ENCODE results near the gene ATXN10. TPM values are rescaled to one million over a fixed set of nuclear protein-coding genes. Genes with fewer than 3 reads are reported as not detected.

The ATXN10 gene
- total RNA-seq, 2 experiments from 2014 or later = 43.8 to 48.0 TPM

DNA sequence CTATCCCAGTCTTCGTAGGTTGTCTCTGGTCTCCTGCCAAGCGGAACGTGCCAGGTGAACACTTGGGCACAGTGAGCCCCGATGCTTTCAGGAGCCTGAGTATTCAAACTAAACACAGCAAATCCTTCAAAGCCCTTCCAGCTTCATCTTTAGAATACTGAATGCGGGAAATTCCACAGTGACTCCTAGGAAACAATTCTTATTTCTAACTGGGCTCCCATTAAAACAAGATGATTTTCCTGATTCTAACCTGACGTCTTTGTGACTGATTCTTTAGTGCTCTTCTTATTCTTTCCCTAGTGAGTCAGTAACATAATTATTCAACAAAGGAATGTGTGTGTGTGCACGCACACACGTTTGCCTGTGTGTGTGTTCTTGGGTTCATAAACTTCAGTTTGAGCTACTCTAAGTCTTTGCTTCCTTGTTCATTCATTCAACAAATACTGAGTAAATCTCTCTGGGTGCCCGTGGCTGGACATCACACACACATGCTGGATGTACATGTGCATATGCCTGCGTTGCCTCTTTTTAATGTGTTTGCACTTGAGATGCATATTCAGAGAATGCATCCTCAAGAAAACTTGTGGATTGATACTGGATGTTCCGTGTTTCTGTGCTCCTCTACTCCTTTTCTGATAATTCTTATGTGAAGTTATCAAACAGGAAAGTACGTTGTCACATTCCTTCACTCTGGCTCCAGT is 170.8 kb downstream of the ATXN10 start:
- H3K4me1 Mint-ChIP-seq (ENCODE audit: low read depth) = no peaks in the 10 kb centered on the region
- no peak overlapping the region for H3K27ac Mint-ChIP-seq

GRCh38 chr22:45843031-45843430 is 171.4 kb downstream of the ATXN10 start:
- CTCF ChIA-PET = no interaction called here
- POLR2A ChIA-PET = no interaction called here

More for the DNA sequence above, 170.8 kb downstream of the ATXN10 start:
- CTCF ChIA-PET = no interaction called here
- DNase-seq (no peak), ATAC-seq (ENCODE audit: poor library complexity) (no peak)
- intact Hi-C loops (cut with DNase I, micrococcal nuclease) = no loop called here
- no peaks in the 10 kb centered on the region for H3K9me3 Mint-ChIP-seq
- Histone ChIP-seq H3K27me3 (ENCODE audit: control insufficient read depth in 1 of 2, insufficient read depth in 2 of 2, low read length in 2 of 2) (no peaks in the 10 kb centered on the region), H3K9me3 (ENCODE audit: control insufficient read depth in 1 of 2, insufficient read depth in 1 of 2, low read length in 2 of 2) (no peaks in the 10 kb centered on the region), H3K4me3 (ENCODE audit: low read length) (no peak overlapping the region), H3K36me3 (ENCODE audit: insufficient read depth, low read length) (peaks cover 54% of the 10 kb centered on the region), H3K27ac (ENCODE audit: low read depth in 1 of 2, low read length in 2 of 2) (no peak overlapping the region), H3K4me1 (ENCODE audit: insufficient read depth, low read length) (no peaks in the 10 kb centered on the region)
- POLR2A ChIA-PET = no interaction called here
- no peak overlapping the region for H3K4me3 Mint-ChIP-seq
- H3K36me3 Mint-ChIP-seq (ENCODE audit: low read depth) = peaks cover 84% of the 10 kb centered on the region
- H3K27me3 Mint-ChIP-seq = no peaks in the 10 kb centered on the region
- TF ChIP-seq, protein P1, sequence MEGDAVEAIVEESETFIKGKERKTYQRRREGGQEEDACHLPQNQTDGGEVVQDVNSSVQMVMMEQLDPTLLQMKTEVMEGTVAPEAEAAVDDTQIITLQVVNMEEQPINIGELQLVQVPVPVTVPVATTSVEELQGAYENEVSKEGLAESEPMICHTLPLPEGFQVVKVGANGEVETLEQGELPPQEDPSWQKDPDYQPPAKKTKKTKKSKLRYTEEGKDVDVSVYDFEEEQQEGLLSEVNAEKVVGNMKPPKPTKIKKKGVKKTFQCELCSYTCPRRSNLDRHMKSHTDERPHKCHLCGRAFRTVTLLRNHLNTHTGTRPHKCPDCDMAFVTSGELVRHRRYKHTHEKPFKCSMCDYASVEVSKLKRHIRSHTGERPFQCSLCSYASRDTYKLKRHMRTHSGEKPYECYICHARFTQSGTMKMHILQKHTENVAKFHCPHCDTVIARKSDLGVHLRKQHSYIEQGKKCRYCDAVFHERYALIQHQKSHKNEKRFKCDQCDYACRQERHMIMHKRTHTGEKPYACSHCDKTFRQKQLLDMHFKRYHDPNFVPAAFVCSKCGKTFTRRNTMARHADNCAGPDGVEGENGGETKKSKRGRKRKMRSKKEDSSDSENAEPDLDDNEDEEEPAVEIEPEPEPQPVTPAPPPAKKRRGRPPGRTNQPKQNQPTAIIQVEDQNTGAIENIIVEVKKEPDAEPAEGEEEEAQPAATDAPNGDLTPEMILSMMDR (IDR thresholded peaks at IDR 0.05) = no peak

DNA sequence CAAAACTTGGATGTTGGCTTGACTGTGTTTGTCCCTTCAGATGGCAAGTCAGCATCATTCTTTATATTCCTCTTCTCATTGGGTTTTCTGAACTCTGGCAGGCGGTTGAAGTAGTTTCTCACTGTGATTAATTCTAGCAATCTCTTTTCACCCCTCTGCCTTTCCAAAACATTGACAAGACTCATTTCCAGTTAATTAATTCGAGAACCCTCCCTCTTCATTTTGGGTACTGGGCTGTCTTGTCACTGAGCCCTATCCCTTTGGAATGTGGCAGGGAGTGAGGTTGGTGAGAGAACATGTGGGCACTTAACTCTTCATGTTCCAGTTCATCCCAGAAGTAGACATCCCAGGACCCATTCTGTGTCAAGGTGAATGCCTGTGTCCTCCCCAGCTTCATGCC is 172.4 kb downstream of the ATXN10 start:
- intact Hi-C loops (cut with DNase I, micrococcal nuclease) = no loop called here

More at GRCh38 chr22:45843031-45843430, 171.4 kb downstream of the ATXN10 start:
- Mint-ChIP-seq H3K4me3 (no peak overlapping the region), H3K9me3 (no peaks in the 10 kb centered on the region), H3K4me1 (ENCODE audit: low read depth) (no peaks in the 10 kb centered on the region), H3K27me3 (no peaks in the 10 kb centered on the region), H3K36me3 (ENCODE audit: low read depth) (peaks cover 89% of the 10 kb centered on the region), H3K27ac (no peak overlapping the region)
- no peak for DNase-seq
- peaks cover 59% of the 10 kb centered on the region for H3K36me3 ChIP-seq (ENCODE audit: insufficient read depth, low read length)
- no peak overlapping the region for H3K4me3 ChIP-seq (ENCODE audit: low read length)
- no peaks in the 10 kb centered on the region for H3K4me1 ChIP-seq (ENCODE audit: insufficient read depth, low read length)
- no peak for ATAC-seq (ENCODE audit: poor library complexity)
- intact Hi-C loops (cut with DNase I, micrococcal nuclease) = no loop called here
- no peaks in the 10 kb centered on the region for H3K9me3 ChIP-seq (ENCODE audit: control insufficient read depth in 1 of 2, insufficient read depth in 1 of 2, low read length in 2 of 2)
- TF ChIP-seq, protein P1 (IDR thresholded peaks at IDR 0.05) = no peak
- no peaks in the 10 kb centered on the region for H3K27me3 ChIP-seq (ENCODE audit: control insufficient read depth in 1 of 2, insufficient read depth in 2 of 2, low read length in 2 of 2)
- no peak overlapping the region for H3K27ac ChIP-seq (ENCODE audit: low read depth in 1 of 2, low read length in 2 of 2)

More for the DNA sequence above, 172.4 kb downstream of the ATXN10 start:
- no peak overlapping the region for H3K27ac ChIP-seq (ENCODE audit: low read depth in 1 of 2, low read length in 2 of 2)
- ChIA-PET POLR2A (no interaction called here), CTCF (no interaction called here)
- no peaks in the 10 kb centered on the region for H3K27me3 ChIP-seq (ENCODE audit: control insufficient read depth in 1 of 2, insufficient read depth in 2 of 2, low read length in 2 of 2)
- H3K4me1 Mint-ChIP-seq (ENCODE audit: low read depth) = no peaks in the 10 kb centered on the region
- H3K36me3 Mint-ChIP-seq (ENCODE audit: low read depth) = peaks cover 94% of the 10 kb centered on the region
- peaks cover 67% of the 10 kb centered on the region for H3K36me3 ChIP-seq (ENCODE audit: insufficient read depth, low read length)
- H3K4me3 ChIP-seq (ENCODE audit: low read length) = no peak overlapping the region
- no peaks in the 10 kb centered on the region for H3K4me1 ChIP-seq (ENCODE audit: insufficient read depth, low read length)
- H3K27me3 Mint-ChIP-seq = no peaks in the 10 kb centered on the region
- no peak for ATAC-seq (ENCODE audit: poor library complexity)
- no peak overlapping the region for H3K27ac Mint-ChIP-seq
- TF ChIP-seq, protein P1 (IDR thresholded peaks at IDR 0.05) = no peak
- H3K4me3 Mint-ChIP-seq = no peak overlapping the region
- DNase-seq = no peak
- H3K9me3 ChIP-seq (ENCODE audit: control insufficient read depth in 1 of 2, insufficient read depth in 1 of 2, low read length in 2 of 2) = no peaks in the 10 kb centered on the region
- peaks cover 2% of the 10 kb centered on the region for H3K9me3 Mint-ChIP-seq
